HG02981 (cell line): Measurements from ENCODE around the gene UBA1.

Source experiments
- ATAC-seq: cut with Tn5 transposase; IDR thresholded peaks from one replicate; pipeline ENCODE4 v1.9.1; 2021; ENCODE audit warnings: mild to moderate bottlenecking, moderate library complexity; ENCODE audit not compliant: unreplicated experiment

UBA1 gene

GRCh38 chrX:47193475-47194193, at the start of gene UBA1:
Gene UBA1 (plus strand): TSS chrX:47193829. CDS start chrX:47198803, 4,974 bp downstream.
- peak; percentile 46 for ATAC-seq

DNA sequence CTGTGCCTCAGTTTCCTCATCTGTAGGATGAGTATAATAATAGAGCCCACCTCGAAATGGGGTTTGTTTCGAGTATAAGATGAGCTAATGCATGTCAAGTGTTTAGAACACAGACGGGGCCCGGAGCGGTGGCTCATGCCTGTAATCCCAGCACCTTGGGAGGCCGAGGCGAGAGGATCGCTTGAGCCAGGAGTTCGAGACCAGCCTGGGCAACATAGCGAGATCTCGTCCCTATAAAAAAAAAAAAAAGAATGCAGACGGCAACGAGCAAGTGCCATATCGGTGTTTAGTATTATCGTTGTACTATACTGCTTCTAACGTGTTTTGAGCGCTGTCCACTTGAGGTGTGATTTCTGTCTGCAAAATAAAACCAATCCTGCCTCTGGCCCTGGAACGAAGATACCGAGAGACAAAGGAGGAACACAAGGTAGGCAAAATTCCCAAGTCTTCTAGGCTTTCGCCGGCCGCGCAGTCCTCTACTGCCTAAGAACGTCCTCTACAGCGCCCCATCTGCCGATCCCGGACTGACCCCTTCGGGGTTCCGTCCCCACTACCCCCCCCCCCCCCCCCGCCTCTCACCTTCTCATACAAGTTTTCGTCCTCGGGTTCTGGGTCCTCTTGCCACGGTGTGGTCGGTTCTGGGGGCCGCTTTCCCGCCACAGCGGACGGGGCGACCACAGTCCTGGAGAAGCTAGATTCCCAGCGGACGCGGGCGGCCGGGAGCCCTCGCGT, 49.6 kb upstream of the UBA1 start:
- no peak for ATAC-seq

GRCh38 chrX:47144626-47145394, 48.8 kb upstream of the UBA1 start, which contains the start of the genes NDUFB11 and RBM10:
Gene NDUFB11 (minus strand): TSS chrX:47144702. CDS start chrX:47144679, 23 bp downstream.
Gene RBM10 (plus strand): TSS chrX:47145221. CDS start chrX:47147482, 2,261 bp downstream.
- ATAC-seq, result peak; percentile 91

GRCh38 chrX:47145395-47146120, 48.1 kb upstream of the UBA1 start:
- ATAC-seq, result peak; percentile 10

- ATAC-seq, result no peak
Measured at GRCh38 chrX:47146121-47146935, 47.3 kb upstream of the UBA1 start.

DNA sequence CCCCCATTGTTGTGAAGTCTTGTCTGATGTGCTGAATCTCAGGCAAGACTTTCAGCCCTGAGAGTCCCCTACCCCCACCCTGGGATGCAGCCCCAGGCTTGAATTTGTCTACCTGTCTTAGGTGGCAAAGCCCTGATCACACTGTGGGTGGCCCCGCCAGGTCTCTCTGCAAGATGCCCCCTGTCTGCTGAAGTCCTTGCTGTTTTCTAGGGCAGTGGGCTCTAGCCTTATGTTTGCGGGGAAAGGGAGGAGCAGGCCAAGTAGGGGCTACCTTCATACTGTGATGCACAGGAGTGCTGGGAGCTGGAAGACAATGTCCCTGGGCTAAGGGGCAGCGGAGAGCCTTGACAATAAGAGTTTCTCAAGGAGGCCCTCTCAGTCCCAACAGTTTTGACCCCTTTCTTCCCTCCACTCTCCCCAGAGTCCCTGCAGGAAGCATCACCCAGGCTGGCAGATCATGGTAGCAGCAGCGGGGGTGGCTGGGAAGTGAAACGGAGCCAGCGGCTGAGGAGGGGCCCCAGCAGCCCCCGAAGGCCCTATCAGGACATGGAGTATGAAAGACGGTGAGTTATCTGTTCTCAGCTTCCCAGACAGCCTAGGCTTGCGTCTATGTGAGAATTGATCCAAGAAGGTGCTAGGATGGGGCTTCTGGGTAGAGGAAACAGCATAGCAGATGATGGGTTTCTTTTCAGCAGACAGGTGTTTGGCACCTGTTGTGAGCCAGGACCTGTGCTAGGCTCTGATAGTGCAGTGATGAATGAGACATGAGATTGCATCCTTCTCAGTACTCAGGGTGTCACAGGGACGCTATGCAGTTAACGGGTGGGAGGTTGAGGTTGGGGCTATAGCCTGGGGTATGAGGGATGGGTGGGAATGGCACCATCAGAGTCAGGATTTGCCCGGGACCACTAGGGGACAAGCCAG, 46.4 kb upstream of the UBA1 start:
- no peak for ATAC-seq

DNA sequence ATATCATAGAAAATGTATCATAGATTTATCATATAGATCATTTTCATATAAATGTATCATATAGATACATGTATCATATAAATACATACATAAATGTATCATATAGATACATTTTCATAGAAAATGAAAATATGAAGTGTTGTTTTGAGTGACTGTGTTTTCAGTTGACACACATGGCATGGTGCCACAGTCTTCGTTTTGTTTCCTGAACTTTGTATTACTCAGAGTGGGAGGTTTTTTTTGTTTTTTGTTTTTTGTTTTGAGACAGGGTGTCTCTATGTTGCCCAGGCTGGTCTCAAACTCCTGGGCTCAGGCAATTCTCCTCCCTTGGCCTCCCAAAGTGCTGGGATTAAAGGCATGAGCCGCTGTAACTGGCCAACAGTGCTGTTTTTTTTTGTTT, 44.7 kb upstream of the UBA1 start:
- no peak for ATAC-seq

DNA sequence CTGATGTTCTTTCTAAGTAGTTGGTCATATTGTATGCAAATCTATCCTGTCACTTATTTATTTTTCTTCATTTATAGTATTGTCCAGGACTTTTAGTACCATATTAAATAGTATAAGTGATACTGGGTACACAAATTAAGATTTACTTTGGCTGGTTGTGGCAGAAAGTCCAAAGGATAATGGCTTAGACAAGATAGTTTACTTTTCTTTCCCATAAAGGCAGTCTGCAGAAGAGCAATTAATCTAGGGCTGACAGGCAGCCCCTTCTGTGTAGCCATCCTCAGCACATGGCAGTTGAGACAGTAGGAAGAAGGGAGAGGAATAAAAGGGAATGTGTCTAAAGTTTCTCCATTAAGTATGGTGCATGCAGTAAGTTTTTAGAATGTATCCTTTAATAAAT, 42.2 kb upstream of the UBA1 start:
- ATAC-seq, result no peak

DNA sequence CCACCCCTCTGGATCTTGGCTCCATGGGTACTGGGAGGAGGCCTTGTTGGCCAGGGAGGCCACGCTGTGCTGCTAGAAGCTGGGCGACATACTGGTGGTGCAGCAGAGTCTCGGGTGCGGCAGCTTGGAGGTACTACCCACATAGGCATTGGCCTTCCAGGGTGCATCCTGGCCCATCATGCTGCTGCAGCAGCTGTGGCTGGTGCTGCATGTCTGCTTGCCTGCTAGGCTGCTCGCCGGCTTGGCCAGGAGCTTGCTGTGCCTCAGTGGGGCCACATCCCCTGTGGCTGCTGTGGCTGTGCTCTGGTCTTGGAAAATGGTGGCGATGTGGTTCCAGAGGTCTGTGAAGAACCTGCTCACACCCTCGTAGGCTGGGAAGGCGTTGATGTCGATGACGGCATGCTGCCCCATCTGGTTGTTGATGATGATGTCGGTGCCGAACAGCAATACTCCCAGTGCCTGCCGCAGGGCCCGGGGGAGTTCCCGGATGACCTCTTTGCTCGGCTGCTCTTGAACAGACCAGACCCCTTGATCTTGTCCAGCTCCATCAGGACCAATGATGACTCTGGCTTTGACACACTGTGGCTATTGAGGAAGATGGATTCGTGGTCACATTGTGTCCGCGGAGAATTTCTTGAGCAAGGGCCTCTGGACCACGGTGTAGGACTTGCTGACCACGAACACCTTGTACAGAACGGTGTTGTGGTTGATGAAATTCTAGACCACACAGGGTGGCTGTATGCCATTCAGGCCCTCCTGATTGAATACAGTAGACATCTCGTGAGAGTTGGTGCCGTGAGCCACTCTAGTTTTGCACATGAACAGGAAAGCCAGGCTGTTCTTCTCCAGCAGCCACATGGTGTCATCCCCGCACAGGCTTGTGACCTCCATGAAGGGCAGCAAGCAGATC, 36.8 kb upstream of the UBA1 start:
- ATAC-seq, result no peak

DNA sequence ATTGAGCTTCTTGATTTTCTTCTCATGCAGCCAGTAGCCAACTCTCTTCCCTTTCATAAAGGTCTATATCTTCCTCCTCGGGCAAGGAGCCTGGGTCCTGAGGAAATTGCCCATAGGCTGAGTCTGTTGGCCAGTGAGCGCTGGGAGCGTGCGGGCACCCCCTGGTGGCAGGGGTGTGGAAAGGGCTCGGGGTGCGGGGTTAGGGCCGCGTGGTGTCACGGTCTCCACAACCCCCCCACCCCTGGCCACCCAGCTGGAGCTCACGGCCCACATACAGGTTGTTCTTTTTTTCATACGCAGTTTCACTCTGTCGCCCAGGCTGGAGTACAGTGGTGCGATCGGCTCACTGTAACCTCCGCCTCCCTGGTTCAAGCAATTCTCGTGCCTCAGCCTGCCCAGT, 35.5 kb upstream of the UBA1 start:
- no peak for ATAC-seq

GRCh38 chrX:47158781-47159180, 34.8 kb upstream of the UBA1 start:
- no peak for ATAC-seq

DNA sequence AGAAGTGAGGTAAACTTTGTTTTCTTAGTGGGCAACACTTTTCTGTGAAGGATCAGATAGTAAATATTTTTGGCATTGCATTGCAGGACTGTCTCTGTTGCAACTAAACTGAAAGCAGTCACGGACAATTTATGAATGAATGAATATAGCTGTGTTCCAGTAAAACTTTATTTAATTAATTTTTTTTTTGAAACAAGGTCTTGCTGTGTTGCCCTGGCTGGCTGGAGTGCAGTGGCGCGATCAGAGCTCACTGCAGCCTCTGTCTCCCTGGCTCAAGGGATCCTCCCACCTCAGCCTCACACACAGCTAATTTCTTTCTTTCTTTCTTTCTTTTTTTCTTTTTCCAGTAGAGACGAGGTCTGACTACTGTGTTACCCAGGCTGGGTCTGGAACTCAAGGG, 32.8 kb upstream of the UBA1 start:
- ATAC-seq, result no peak

GRCh38 chrX:47162927-47163583, 30.6 kb upstream of the UBA1 start:
- ATAC-seq, result no peak

DNA sequence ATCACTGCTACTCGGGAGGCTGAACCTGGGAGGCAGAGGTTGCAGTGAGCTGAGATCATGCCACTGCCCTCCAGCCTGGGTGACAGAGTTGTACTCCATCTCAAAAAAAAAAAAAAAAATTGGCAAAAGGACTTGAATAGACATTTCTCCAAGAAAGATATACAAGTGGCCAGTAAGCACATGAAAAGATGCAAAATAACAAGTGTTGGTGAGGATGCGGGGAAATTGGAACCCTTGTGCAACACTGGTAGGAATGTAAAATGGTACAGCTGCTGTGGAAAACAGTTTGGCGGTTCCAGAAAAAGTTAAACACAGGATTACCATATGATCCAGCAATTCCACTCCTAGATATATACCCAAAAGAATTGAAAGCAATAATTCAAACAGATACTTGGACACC, 29.2 kb upstream of the UBA1 start:
- ATAC-seq, result no peak

- ATAC-seq, result no peak
Measured at GRCh38 chrX:47166126-47166525, 27.5 kb upstream of the UBA1 start.

DNA sequence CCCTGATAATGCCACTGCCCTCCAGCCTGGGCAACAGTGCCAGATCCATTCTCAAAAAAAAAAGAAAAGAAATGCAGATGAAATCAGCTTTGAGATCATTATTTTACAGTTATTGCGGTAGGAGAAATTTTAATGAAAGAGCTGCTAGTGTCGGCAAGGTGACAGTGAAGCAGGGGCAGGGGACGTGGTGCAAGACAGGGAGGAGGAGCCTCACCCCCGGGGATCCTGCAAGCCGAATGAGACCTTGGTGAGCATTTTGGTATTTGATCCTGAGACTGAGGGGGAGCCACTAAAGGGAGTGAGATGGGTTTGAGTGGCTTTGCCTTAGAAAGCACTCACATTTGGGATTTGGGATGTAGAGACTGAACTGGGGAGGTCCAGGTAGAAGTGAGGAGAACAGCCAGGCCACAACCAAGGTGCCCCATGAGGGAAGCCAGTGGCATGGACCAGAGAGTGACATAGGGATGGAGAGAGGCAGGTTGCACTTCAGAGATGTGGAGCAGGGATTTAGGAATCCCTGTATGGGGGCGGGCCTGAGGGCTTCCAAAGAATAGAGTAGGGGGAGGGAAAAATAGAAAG, 25.0 kb upstream of the UBA1 start:
- ATAC-seq, result no peak

DNA sequence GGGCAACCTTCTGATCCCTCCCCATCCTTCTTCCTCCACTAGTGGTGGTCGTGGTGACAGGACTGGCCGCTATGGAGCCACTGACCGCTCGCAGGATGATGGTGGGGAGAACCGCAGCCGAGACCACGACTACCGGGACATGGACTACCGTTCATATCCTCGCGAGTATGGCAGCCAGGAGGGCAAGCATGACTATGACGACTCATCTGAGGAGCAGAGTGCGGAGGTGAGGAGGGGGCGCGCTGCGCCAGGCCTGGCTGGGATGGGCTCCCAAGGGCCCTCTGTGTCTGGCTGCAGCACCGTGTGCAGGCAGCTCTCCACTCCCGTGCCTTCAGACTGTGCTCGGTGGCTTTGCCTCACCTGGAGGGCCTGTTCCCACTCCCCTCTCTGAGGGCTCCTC, 24.4 kb upstream of the UBA1 start:
- ATAC-seq, result no peak
